HG02623 (cell line): ENCODE results near the gene HDHD3.
"Not testable (repeated sequence)": the region's sequence is repeated elsewhere in the genome, so short reads cannot be mapped to it uniquely, and the experiment has no call there.

ENCODE experiments used
- ATAC-seq: cut with Tn5 transposase; IDR thresholded peaks from one replicate; pipeline ENCODE4 v1.9.1; 2021; ENCODE audit warnings: moderate library complexity; ENCODE audit not compliant: unreplicated experiment

The HDHD3 gene

DNA sequence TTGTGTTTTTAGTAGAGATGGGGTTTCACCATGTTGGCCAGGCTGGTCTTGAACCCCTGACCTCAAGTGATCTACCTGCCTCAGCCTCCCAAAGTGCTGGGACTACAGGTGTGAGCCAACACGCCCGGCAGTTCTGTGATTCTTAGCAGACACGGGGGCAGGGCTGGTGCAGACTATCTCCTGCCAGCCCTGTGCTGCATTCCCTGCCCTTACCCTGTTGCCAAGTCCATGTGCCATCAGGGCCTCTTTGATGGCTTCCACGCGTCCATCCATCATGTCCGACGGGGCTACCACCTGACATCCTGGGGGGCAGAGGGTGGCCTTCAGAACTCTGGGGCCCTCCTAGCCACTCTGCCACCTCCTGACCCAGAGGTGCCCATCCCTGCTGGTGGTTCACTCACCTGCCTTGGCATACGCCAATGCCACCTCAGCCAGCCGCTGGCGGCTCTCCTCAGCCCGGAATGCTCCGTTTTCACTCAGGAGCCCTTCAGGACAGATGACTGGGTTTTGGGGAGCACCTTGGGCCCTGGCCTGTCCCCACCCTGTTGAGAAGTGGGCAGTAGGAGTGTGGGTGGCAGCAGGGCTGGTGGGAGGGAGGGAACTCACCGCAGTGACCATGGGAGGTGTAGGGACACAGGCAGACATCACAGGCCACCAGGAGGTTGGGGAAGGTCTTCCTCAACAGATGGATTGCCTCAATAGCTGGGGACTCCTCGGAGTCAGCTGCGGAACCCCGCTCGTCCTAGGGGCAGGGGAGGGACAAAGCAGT, 13.6 kb upstream of the HDHD3 start:
- ATAC-seq: no peak

GRCh38 chr9:113389451-113389850, 12.7 kb upstream of the HDHD3 start:
- no peak for ATAC-seq

DNA sequence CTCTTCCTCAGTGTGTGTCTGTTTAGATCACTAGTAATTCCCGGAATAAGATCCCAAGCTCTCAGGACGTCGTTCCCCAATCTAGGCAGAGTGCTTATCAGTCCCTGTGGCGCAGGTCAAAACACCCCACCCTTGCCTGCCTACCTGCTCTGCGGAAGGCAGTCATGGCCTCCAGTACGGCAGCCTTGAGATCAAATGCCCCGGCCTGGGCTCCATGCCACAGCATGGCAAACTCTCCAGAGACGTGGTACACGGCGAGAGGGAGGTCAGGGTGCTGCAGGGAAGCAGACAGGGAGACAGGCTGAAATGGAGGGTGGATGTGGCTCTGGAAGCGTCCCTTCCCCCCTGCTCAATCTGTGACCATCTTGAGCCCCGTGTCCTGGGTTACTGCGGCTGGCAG, 12.0 kb upstream of the HDHD3 start:
- no peak for ATAC-seq

GRCh38 chr9:113387560-113388230, 10.9 kb upstream of the HDHD3 start:
- no peak for ATAC-seq

- no peak for ATAC-seq
These were observed 10.0 kb upstream of the HDHD3 start for GRCh38 chr9:113386571-113387393.

GRCh38 chr9:113381909-113382411, 5.2 kb upstream of the HDHD3 start:
- ATAC-seq: no peak

- not testable (repeated sequence) for ATAC-seq
These were observed 4.7 kb upstream of the HDHD3 start for GRCh38 chr9:113381441-113381840.

DNA sequence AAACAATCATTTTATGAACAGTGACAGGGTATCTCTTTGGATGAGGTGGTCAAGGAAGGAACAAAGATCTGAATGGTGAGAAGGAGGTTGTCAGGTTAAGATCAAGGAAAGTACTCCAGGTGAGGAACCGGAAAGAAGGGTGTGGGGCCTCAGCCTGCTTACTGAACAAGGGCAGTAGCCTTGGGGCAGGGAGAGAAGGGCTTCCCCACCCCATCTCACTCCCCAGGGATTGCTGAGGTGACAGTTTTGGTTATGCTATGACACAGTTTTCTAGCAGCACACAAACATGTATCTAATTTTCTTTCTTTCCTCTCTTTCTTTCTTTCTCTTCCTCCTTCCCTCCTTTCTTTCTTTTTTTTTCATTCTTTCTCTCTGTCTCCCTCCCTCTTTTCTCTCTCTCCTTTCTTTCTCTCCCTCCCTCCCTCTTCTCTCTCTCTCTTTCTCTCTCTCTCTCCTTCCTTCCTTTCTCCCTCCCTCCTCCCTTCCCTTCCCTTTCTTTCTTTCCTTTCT, 4.1 kb upstream of the HDHD3 start:
- peak; percentile 44 for ATAC-seq

GRCh38 chr9:113379829-113380210, 3.0 kb upstream of the HDHD3 start:
- not testable (repeated sequence) for ATAC-seq

GRCh38 chr9:113379094-113379828, 2.5 kb upstream of the HDHD3 start:
- not testable (repeated sequence) for ATAC-seq

GRCh38 chr9:113375057-113376023, 1.4 kb downstream of the HDHD3 start:
- ATAC-seq: no peak

- no peak for ATAC-seq
These were observed 3.0 kb downstream of the HDHD3 start for GRCh38 chr9:113373676-113374392.

GRCh38 chr9:113373256-113373655, 3.5 kb downstream of the HDHD3 start:
- ATAC-seq: no peak

DNA sequence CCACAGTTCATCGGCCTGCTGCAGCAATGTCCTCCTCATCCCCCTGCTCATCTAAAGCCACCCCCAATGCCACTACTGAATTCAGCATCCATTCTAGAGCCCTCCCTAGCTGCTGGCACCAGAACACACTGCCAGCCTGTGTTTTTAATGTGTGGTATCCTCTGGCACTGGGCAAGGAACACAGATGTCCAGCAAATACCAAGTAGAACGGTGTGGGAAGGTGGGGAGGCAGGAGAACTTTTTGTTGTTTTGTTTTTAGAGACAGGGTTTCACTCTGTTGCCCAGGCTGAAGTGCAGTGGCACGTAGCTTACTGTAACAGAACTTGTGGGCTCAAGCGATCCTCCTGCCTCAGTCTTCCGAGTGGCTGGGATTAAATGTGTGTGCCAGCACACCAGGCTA, 4.7 kb downstream of the HDHD3 start:
- ATAC-seq: no peak

GRCh38 chr9:113370806-113371325, 5.9 kb downstream of the HDHD3 start:
- ATAC-seq: no peak

- ATAC-seq: no peak
These were observed 7.0 kb downstream of the HDHD3 start for GRCh38 chr9:113369855-113370140.

DNA sequence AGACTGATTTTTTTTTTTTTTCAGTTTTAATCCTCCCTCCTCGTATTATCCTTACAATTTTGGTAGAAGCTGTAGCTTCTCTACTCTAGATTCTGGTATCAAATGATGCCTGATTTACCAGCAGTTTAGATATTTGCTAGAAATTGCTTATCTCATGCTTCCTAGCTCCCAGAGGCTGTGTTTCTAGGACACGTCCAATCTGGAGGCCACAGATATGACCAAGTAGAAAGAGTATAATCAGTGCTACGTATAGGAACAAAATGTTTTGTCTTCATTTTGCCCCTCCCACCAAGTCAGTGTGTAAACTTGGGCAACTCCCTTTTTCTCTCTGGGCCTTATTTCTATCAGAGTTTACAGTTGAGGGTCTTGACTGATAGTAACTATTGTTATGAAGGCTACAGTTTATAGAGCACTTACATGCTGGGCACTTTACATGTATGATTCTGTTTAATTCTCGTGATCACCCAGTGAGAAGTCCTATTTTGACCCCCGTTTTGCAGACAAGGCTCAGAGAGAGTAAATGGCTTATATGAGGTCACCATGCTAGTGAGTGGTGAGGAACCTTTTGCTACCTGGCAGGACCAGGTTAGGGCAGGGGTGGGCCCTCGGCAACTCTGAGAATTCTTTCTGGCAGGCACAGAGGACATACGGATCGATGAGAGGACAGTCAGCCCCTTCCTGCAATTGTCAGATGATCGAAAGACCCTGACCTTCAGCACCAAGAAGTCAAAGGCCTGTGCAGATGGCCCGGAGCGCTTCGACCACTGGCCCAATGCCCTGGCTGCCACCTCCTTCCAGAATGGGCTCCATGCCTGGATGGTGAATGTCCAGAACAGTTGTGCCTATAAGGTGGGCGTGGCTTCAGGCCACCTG, 7.6 kb downstream of the HDHD3 start:
- no peak for ATAC-seq
